NCI-H2029 treated with DMSO at 0.1 percent for 48 hours (cell line): ENCODE data around the gene IL1RAP.

Source experiments
- DNase-seq: peaks from one replicate; lab custom pipeline; 2025; lab: John Stamatoyannopoulos, UW

The IL1RAP gene

GRCh38 chr3:190541560-190541959 is 27.7 kb downstream of the IL1RAP start:
- DNase-seq = no peak

- DNase-seq = no peak
Measured at GRCh38 chr3:190542846-190543245, 29.0 kb downstream of the IL1RAP start.

GRCh38 chr3:190543671-190544070 is 29.8 kb downstream of the IL1RAP start:
- no peak for DNase-seq

- no peak for DNase-seq
Measured at GRCh38 chr3:190545191-190545590, 31.3 kb downstream of the IL1RAP start.

GRCh38 chr3:190546881-190547510 is 33.1 kb downstream of the IL1RAP start:
- DNase-seq = no peak

GRCh38 chr3:190548031-190548656 is 34.3 kb downstream of the IL1RAP start:
- no peak for DNase-seq

- no peak for DNase-seq
Measured at GRCh38 chr3:190552021-190552420, 38.1 kb downstream of the IL1RAP start.

- DNase-seq = no peak
Measured at GRCh38 chr3:190552969-190553759, 39.3 kb downstream of the IL1RAP start.

- no peak for DNase-seq
Measured at GRCh38 chr3:190554197-190554596, 40.3 kb downstream of the IL1RAP start.

GRCh38 chr3:190556351-190556750 is 42.5 kb downstream of the IL1RAP start:
- no peak for DNase-seq

GRCh38 chr3:190557296-190557695 is 43.4 kb downstream of the IL1RAP start:
- no peak for DNase-seq

- DNase-seq = no peak
Measured at GRCh38 chr3:190558316-190558715, 44.4 kb downstream of the IL1RAP start.

GRCh38 chr3:190558796-190559195 is 44.9 kb downstream of the IL1RAP start:
- no peak for DNase-seq

- no peak for DNase-seq
Measured at GRCh38 chr3:190560013-190560895, 46.4 kb downstream of the IL1RAP start.

- no peak for DNase-seq
Measured at GRCh38 chr3:190562866-190563510, 49.1 kb downstream of the IL1RAP start.

GRCh38 chr3:190564175-190564574 is 50.3 kb downstream of the IL1RAP start:
- DNase-seq = no peak

GRCh38 chr3:190566043-190566933 is 52.4 kb downstream of the IL1RAP start:
- DNase-seq = no peak

- DNase-seq = no peak
Measured at GRCh38 chr3:190568036-190568435, 54.2 kb downstream of the IL1RAP start.

- no peak for DNase-seq
Measured at GRCh38 chr3:190574473-190574872, 60.6 kb downstream of the IL1RAP start.

- no peak for DNase-seq
Measured at GRCh38 chr3:190575437-190576185, 61.7 kb downstream of the IL1RAP start.
